Astrocyte (in vitro differentiated cells and primary cell): ENCODE measurements around the gene SND1.

Experiments
- CTCF ChIP-seq: IDR thresholded peaks from 2 replicates; pipeline ENCODE4 v1.5.1; 2011; ENCODE audit warnings: low read depth, mild to moderate bottlenecking, inconsistent platforms, low read length, moderate library complexity; ENCODE audit not compliant: insufficient read depth
- EZH2 ChIP-seq: IDR thresholded peaks from 2 replicates; pipeline ENCODE4 v1.6.1; 2012; ENCODE audit warnings: mild to moderate bottlenecking, low read length, inconsistent platforms; ENCODE audit not compliant: insufficient read depth

GRCh38 chr7:128099204-128099671, 447.2 kb downstream of the SND1 start:
- TF ChIP-seq CTCF = no peak
- TF ChIP-seq EZH2 = no peak
